Panc1 (cell line): Measurements from ENCODE around the gene SNIP1.

ENCODE experiments used
- POLR2AphosphoS5 ChIP-seq: IDR thresholded peaks from 2 replicates; pipeline ENCODE4 v1.6.1; 2012; ENCODE audit warnings: mild to moderate bottlenecking, low read depth, low read length, moderate library complexity
- TF ChIP-seq, protein P1 (sequence below): fragments of 450-650 bp; IDR thresholded peaks from 2 replicates; pipeline ENCODE4 v1.5.1; 2017; ENCODE audit warnings: mild to moderate bottlenecking

DNA sequence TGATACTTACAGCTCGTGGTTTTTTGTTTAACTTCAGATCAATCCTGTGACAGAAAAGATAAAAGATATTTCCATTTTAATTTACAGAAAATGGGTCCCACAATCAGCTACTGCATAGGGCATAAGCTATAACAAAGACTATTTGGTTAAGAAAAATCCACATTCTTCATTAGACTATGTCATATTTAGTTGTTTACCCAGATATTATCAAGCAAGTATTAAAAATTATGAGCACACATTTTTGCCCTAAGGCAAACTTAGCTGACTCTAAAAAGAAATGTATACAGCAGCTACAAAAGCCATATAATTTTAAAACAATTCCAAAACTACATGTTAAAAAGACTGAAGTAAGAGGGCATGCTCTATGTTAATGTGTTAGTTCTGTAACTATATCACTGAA is 58.2 kb downstream of the SNIP1 start:
- TF ChIP-seq, protein P1, sequence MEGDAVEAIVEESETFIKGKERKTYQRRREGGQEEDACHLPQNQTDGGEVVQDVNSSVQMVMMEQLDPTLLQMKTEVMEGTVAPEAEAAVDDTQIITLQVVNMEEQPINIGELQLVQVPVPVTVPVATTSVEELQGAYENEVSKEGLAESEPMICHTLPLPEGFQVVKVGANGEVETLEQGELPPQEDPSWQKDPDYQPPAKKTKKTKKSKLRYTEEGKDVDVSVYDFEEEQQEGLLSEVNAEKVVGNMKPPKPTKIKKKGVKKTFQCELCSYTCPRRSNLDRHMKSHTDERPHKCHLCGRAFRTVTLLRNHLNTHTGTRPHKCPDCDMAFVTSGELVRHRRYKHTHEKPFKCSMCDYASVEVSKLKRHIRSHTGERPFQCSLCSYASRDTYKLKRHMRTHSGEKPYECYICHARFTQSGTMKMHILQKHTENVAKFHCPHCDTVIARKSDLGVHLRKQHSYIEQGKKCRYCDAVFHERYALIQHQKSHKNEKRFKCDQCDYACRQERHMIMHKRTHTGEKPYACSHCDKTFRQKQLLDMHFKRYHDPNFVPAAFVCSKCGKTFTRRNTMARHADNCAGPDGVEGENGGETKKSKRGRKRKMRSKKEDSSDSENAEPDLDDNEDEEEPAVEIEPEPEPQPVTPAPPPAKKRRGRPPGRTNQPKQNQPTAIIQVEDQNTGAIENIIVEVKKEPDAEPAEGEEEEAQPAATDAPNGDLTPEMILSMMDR = no peak
- TF ChIP-seq POLR2AphosphoS5 = no peak
